NCI-H2029 treated with DMSO at 0.1 percent for 48 hours (cell line): Measurements from ENCODE around the gene IL22.
A peak's percentile ranks its signal among the peaks of the same experiment; 100 is the strongest.
"Not testable (repeated sequence)": the region's sequence is repeated elsewhere in the genome, so short reads cannot be mapped to it uniquely, and the experiment has no call there.

Source experiments
- DNase-seq: peaks from one replicate; lab custom pipeline; 2025; lab: John Stamatoyannopoulos, UW

Gene IL22

DNA sequence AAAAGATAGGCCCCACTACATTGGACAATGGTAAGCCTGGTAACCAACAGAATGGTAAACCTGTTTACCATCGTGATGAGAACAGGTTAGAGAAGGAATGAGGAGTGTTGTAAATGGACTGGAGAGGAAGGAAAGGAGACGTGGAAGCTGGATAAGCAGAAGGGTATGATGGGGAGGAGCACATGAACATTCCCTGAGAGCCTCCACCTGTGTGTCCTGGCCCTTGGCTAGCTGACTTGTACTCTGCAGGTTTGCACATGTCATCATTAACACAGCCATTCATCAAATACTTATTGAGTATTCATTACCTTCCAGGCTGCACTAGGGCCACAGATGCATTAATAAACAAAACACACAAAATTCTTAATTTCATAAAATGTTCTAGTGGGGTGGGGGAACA is 23.4 kb downstream of the IL22 start:
- DNase-seq = no peak

GRCh38 chr12:68227356-68227755 is 26.0 kb downstream of the IL22 start:
- no peak for DNase-seq

DNA sequence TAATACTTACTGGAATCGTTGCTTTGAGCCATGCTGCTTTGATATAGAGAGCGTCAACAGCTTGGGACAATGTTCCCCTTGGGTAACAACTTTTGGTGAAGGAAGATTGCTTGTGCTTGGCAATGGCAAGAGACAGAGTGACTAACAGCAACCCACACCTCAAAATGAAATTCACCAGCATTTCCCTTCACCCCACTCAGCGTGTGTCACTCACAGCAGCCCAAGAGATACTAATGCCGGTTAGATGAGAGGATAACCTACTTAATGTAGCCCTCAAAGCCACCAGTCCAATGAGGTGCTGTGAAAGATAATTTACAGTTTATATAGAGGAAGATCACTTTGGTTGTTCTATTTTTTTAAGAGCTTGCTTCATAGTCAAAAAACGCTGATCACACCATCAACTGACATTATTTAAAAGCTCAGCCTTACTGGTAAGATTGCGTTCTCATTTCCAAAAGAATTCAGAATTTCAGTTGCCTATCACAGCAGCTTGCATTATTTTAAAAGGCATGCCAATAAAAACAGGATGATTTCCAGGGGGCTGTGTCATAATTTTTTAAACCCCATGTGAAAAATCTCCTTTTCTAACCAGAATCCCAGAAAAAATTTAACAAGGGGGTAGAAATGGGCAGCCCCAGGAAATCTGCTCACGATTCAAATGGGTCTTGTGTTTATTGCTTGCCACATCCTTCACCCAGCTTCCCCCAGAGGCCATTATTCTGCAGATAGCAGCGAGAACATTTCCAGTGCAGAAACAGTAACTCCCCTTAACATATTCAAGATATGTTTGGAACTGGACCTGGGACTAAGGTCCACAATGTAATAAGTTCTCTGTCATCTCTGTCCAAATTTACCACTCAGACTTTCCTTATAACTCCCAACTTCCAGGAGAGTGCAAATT is 27.6 kb downstream of the IL22 start, which contains the start of gene IL26:
IL26 (minus strand) TSS at position 235 of the 901 bp plus-strand sequence; CDS start at position 181, 54 bp downstream.
- no peak for DNase-seq

DNA sequence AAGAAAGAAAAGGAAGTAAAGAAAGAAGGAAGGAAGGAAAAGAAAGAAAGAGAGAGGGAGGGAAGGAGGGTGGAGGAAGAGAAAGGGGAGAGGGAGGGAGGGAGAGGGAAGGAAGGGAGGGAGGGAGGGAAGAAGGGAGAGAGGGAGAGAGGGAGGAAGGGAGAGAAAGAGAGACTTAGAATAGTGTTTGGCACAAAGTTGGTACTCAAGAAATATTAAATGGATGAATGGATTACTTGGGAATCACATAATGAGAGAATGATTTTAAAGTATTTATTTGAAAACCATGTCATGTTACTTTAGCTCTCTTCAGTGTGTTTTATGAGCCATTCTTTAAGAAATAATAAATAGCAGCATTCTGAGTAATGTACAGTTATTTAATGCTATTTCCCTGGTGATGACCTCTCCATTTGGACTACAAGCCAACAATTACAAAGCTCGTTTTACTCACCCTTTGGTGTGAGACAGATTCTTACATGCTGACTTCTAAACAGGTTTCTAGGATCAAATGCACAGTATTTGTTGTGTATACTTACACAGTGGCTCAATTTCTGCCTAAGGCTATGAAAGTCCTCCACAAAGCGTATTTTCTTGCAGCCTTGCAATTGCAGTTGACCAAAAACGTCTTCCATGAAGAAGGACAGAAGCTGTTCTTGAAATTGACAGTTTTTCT is 28.7 kb downstream of the IL22 start:
- no peak for DNase-seq

DNA sequence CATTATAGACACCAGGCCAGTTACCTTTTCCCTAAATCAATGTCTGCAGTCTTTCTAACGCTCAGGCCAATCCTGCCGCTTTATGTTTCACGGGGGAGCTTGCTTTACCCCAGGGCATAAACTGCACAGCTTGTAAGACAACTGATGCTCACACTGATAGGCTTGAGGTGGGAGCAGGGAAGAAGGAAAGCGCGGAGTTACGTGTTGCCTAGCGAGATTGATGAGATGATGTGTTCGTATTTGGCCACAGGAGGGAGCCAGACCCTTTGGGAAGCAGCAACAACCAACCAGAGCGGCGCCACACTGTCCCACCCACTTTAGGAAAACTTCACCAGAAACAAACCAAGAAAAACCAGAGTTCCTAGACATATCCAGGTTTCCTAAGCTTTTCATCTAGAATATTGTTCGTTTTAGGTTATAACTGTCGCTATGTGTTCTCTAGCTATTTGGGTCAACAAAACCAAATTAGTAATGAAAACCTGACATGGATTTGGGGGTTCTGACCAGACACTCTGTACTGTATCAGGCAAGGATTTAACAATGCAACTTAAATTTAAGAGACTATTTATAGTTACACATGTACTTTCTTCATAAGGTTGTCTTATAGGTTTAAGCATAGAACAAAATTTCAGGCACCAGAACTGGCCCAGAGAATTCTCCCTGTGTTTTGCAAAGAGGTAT is 30.2 kb downstream of the IL22 start:
- DNase-seq = peak; percentile 82

DNA sequence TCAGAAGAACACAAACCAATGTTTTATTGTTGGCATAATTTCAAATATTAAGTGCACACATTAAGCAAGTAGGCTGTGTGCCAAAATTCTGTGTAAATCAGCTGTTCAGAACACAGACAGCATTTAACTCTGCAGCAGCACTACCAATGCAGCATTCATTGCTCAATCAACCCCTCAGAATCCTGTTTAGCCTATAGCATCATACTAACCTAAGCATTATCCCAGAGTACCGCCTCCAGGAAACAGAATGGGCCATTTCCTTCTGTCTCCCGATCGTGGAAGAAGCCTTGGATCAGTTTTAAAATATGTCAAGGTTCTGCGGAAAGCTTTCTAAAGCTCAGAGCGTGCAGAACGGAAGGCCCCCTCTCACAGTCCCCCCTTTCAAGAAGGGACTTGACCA is 31.1 kb downstream of the IL22 start:
- DNase-seq = no peak

- DNase-seq = no peak
These were observed 31.9 kb downstream of the IL22 start for GRCh38 chr12:68221497-68221896.

GRCh38 chr12:68210875-68211274 is 42.5 kb downstream of the IL22 start:
- no peak for DNase-seq

DNA sequence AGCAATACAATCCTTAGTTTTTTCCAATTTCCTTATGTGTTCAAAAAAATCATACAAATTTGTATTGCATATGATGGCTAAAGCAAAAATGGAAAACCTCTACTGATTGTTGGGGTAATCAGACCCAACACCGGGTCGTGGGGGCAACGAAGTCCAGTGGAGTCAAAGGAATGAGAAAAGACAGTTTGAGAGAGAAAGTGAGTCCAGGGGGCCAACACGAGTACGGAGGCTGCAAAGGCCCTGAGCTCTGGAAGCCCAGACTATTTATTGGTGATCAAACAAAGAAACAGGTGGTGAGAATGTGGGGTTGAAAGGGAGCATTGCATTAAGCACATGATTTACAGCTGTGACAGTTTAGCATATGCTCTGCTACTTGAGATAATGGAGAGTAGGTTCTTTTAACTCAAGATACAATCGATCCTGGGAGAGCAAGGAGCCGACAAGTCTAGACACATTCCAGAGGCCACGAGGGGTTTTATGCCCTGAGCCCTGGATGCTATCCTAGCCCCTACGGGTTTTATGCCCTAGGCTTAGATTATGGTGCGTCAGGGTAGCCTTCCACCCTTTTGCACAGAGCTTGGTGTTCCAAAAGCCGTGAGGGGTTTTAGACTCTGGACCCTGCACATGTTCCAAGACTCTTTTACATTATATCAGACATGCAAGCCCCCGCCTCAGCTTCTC is 44.2 kb downstream of the IL22 start:
- DNase-seq = not testable (repeated sequence)

DNA sequence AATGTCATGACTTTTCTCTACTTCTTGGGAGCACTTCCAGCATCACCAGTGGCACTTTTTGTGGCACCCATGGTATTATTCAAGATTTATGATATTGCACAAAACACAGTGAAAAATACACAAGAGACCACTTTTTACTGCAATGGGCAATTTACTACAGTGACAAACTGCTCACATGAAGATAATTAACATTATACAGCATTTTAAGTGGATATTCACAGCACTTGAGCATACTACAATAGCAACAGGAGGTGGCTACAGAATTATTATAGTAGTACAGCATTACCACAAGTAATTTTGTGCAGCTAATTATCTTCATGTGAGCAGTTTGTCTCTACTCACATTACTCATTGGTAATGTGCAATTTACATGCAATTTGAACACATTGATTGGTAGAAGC is 46.1 kb downstream of the IL22 start:
- no peak for DNase-seq

GRCh38 chr12:68206446-68206845 is 47.0 kb downstream of the IL22 start:
- DNase-seq = no peak

DNA sequence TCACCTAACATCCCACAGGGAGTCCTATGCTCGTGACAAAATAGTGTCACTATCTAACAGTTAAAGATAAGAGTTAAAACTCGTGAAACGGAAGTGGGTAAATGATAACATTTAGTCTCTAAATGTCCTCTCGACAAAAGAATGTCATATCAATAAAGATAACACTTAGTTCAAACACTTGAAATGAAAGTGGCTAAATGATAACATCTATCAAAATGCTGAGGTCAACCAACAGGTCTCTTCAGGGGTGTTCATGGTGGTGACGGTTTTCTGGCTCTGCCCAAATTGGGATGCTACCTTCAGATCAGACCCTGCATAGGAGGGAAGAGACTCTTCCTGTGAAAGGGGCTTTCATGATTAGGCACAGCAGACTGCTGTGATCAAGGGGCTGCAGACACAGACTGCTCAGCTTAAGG is 49.9 kb downstream of the IL22 start:
- DNase-seq = no peak

- no peak for DNase-seq
These were observed 52.5 kb downstream of the IL22 start for GRCh38 chr12:68200854-68201253.

- DNase-seq = no peak
These were observed 54.3 kb downstream of the IL22 start for GRCh38 chr12:68199127-68199526.

- DNase-seq = no peak
These were observed 54.8 kb downstream of the IL22 start for GRCh38 chr12:68198507-68199086.
